Upper lobe of left lung (tissue), 6 donors: ENCODE data around the gene PLCXD1. TPM values are rescaled to one million over a fixed set of nuclear protein-coding genes. Genes with fewer than 3 reads are reported as not detected.
"Not testable (repeated sequence)": the region's sequence is repeated elsewhere in the genome, so short reads cannot be mapped to it uniquely, and the experiment has no call there.

ENCODE experiments used
- ATAC-seq, 2 donors: fragments of 200-7000 bp; cut with Tn5 transposase; one replicate each; pipeline ENCODE4 v1.9.1; 2022; ENCODE audit warnings: mild to moderate bottlenecking in 2 of 2, moderate library complexity in 2 of 2; ENCODE audit not compliant: low FRiP score in 2 of 2
- DNase-seq, 2 donors: peaks; one replicate each; pipeline ENCODE4 v3.0.0-alpha.2; 2019 to 2020
- H3K27ac ChIP-seq, 4 donors: fragments of 200-600 bp; sonication (generic); one replicate each; pipeline ENCODE4 v1.5.1; 2016 to 2019
- H3K27me3 ChIP-seq, 4 donors: fragments of 200-600 bp; sonication (generic); one replicate each; pipeline ENCODE4 v1.5.1; 2017 to 2019
- H3K36me3 ChIP-seq, 4 donors: fragments of 200-600 bp; sonication (generic); one replicate each; pipeline ENCODE4 v1.5.1; 2016 to 2019
- H3K4me1 ChIP-seq, 4 donors: fragments of 200-600 bp; sonication (generic); one replicate each; pipeline ENCODE4 v1.5.1; 2018 to 2019
- H3K4me3 ChIP-seq, 4 donors: fragments of 200-600 bp; sonication (generic); one replicate each; pipeline ENCODE4 v1.5.1; 2017 to 2019; ENCODE audit warnings: mild to moderate bottlenecking in 2 of 4, moderate library complexity in 1 of 4
- H3K9me3 ChIP-seq, 4 donors: fragments of 200-600 bp; sonication (generic); one replicate each; pipeline ENCODE4 v1.5.1; 2018 to 2019
- CTCF ChIP-seq, 6 experiments: fragments of 450-650 bp in 4 of 6; fragments of 200-600 bp in 2 of 6; sonication (generic) in 2 of 6; IDR thresholded peaks; one replicate each; pipeline ENCODE4 v1.5.1; 2016 to 2019; ENCODE audit warnings: antibody characterized with exemption in 6 of 6
- EP300 ChIP-seq, 4 donors: sonication (generic); formaldehyde crosslinking; IDR thresholded peaks; one replicate each; pipeline ENCODE4 v1.5.1; 2017; ENCODE audit warnings: antibody characterized with exemption in 4 of 4, control low read depth in 2 of 4
- POLR2A ChIP-seq, 4 donors: fragments of 450-650 bp; IDR thresholded peaks; one replicate each; pipeline ENCODE4 v1.5.1; 2016 to 2017; ENCODE audit warnings: antibody characterized with exemption in 4 of 4, mild to moderate bottlenecking in 2 of 4
- POLR2AphosphoS5 ChIP-seq, 2 donors: sonication (generic); formaldehyde crosslinking; IDR thresholded peaks; one replicate each; pipeline ENCODE4 v1.5.1; 2017; ENCODE audit warnings: antibody characterized with exemption in 2 of 2
- WGBS, 2 donors: methylation state at CpG; one replicate each; pipeline ENCODE4 v1.1.5; 2017 to 2018; 5-methylcytosine and 5-hydroxymethylcytosine counted together
- total RNA-seq, 6 donors: library from RNA; depleted of rRNA in 4 of 6; stranded (reverse); fragments of >200 nt in 4 of 6; gene quantifications; one replicate each; pipeline versions ENCODE4 v1.1.0 to v1.2.1, GENCODE V29; 2016 to 2021
- donor health status: DM: no; HTN: no; CAD: no; lungs with moderate emphysema.
- donor health status: DM: no; HTN: yes; CAD: no; lungs with severe emphysema.

The PLCXD1 gene
- total RNA-seq, 6 donors from 2014 or later = 7.8 to 75.4 (median 19.2) TPM

- WGBS, 2 donors = 86 to 88% methylated on average over 10 to 27 of the region's 28 CpGs
- no peak overlapping the region for H3K27ac ChIP-seq
- no peaks in the 10 kb centered on the region for H3K27me3 ChIP-seq
- no peaks in the 10 kb centered on the region for H3K9me3 ChIP-seq
- ATAC-seq = no peak
- H3K36me3 ChIP-seq = no peaks in the 10 kb centered on the region
- H3K4me3 ChIP-seq = no peak overlapping the region
- no peak for DNase-seq
- TF ChIP-seq CTCF (IDR thresholded peaks at IDR 0.05) (no peak), POLR2AphosphoS5 (IDR thresholded peaks at IDR 0.05) (no peak), EP300 (IDR thresholded peaks at IDR 0.05) (no peak), POLR2A (IDR thresholded peaks at IDR 0.05) (no peak)
- no peaks in the 10 kb centered on the region for H3K4me1 ChIP-seq
These were observed 25.3 kb upstream of the PLCXD1 start for GRCh38 chrX:255923-256331.

GRCh38 chrX:257054-257453 is 24.1 kb upstream of the PLCXD1 start:
- not testable (repeated sequence) for DNase-seq, H3K9me3 ChIP-seq, H3K27me3 ChIP-seq, ATAC-seq, H3K27ac ChIP-seq, H3K4me3 ChIP-seq, H3K4me1 ChIP-seq, H3K36me3 ChIP-seq
- 90 to 93% methylated on average over 14 of the region's 14 CpGs for WGBS, 2 donors

- H3K4me3 ChIP-seq = no peak overlapping the region
- ATAC-seq = no peak
- H3K36me3 ChIP-seq = no peaks in the 10 kb centered on the region
- WGBS, 2 donors = 71 to 84% methylated on average over 6 to 16 of the region's 21 CpGs
- H3K27me3 ChIP-seq = no peaks in the 10 kb centered on the region
- no peak for DNase-seq
- TF ChIP-seq EP300 (IDR thresholded peaks at IDR 0.05) = no peak
- TF ChIP-seq POLR2AphosphoS5 (IDR thresholded peaks at IDR 0.05) = no peak
- TF ChIP-seq CTCF (IDR thresholded peaks at IDR 0.05) = no peak
- TF ChIP-seq POLR2A (IDR thresholded peaks at IDR 0.05) = no peak
- no peaks in the 10 kb centered on the region for H3K9me3 ChIP-seq
- H3K4me1 ChIP-seq = peaks cover 0 to 11% (median 4%) of the 10 kb centered on the region in 4 donors
- H3K27ac ChIP-seq = no peak overlapping the region
These were observed 23.4 kb upstream of the PLCXD1 start for GRCh38 chrX:257681-258289.

GRCh38 chrX:258291-259040 is 22.7 kb upstream of the PLCXD1 start:
- peaks cover 0 to 14% (median 4%) of the 10 kb centered on the region in 4 donors for H3K4me1 ChIP-seq
- no peak overlapping the region for H3K4me3 ChIP-seq
- TF ChIP-seq POLR2A (IDR thresholded peaks at IDR 0.05) (no peak), POLR2AphosphoS5 (IDR thresholded peaks at IDR 0.05) (no peak), EP300 (IDR thresholded peaks at IDR 0.05) (no peak), CTCF (IDR thresholded peaks at IDR 0.05) (no peak)
- no peaks in the 10 kb centered on the region for H3K36me3 ChIP-seq
- DNase-seq (no peak), ATAC-seq (peak in 1 of 2 donors; percentile 4)
- WGBS, 2 donors = 79 to 91% methylated on average over 4 to 7 of the region's 8 CpGs
- H3K27me3 ChIP-seq = no peaks in the 10 kb centered on the region
- H3K9me3 ChIP-seq = no peaks in the 10 kb centered on the region
- H3K27ac ChIP-seq = no peak overlapping the region

- Histone ChIP-seq H3K27me3 (no peaks in the 10 kb centered on the region), H3K36me3 (no peaks in the 10 kb centered on the region), H3K9me3 (no peaks in the 10 kb centered on the region), H3K4me3 (no peak overlapping the region), H3K4me1 (peaks cover 0 to 22% (median 4%) of the 10 kb centered on the region in 4 donors), H3K27ac (no peak overlapping the region)
- no peak for DNase-seq
- WGBS, 2 donors = 79 to 80% methylated on average over 20 to 21 of the region's 21 CpGs
- TF ChIP-seq CTCF (IDR thresholded peaks at IDR 0.05) (no peak), EP300 (IDR thresholded peaks at IDR 0.05) (no peak), POLR2A (IDR thresholded peaks at IDR 0.05) (no peak), POLR2AphosphoS5 (IDR thresholded peaks at IDR 0.05) (no peak)
- no peak for ATAC-seq
These were observed 21.4 kb upstream of the PLCXD1 start for GRCh38 chrX:259692-260355.
